Endothelial cell of umbilical vein (primary cell): Measurements from ENCODE around the gene BUB3. TPM values are rescaled to one million over a fixed set of nuclear protein-coding genes. Genes with fewer than 3 reads are reported as not detected.

Source experiments
- BruUV-seq: library from RNA; stranded (reverse); fragments of 400-500 nt; replicated peaks from 2 replicates; lab custom pipeline; 2021; lab: Mats Ljungman, UMichigan
- CTCF ChIA-PET: fragments of 300-600, 350-600 bp; sonication (Branson Sonifier 250); formaldehyde crosslinking; loops from one replicate; lab custom pipeline; 2021; ENCODE audit warnings: antibody characterized with exemption, inconsistent platforms; lab: Charles Lee
- POLR2A ChIA-PET: fragments of 300-600, 350-600 bp; sonication (Branson Sonifier 250); formaldehyde crosslinking; loops from one replicate; lab custom pipeline; 2021; ENCODE audit warnings: antibody characterized with exemption, inconsistent platforms; lab: Charles Lee
- DNase-seq: peaks from one replicate; pipeline ENCODE4 v3.0.0-alpha.2; 2011; ENCODE audit warnings: low read depth, low spot score
- FAIRE-seq: peaks from 2 replicates; lab custom pipeline; 2011; peaks lifted over from hg19 to GRCh38; lab: Jason Lieb, UNC
- H2AFZ ChIP-seq: 2 replicates; pipeline ENCODE4 v1.6.0; 2012; ENCODE audit warnings: low read depth, low read length, control low read depth, inconsistent platforms
- H3K27ac ChIP-seq: 2 replicates; pipeline ENCODE4 v1.5.1; 2011; ENCODE audit warnings: low read depth, mild to moderate bottlenecking, control low read depth, low read length, moderate library complexity; ENCODE audit not compliant: insufficient read depth
- H3K27me3 ChIP-seq, 2 experiments: 2 replicates each; pipeline versions ENCODE4 v1.6.0 to v1.6.1; 2011; ENCODE audit warnings: low read length in 2 of 2, mixed read lengths in 1 of 2; ENCODE audit not compliant: control insufficient read depth in 2 of 2, insufficient read depth in 2 of 2
- H3K36me3 ChIP-seq, 2 experiments: 2 replicates in 1 of 2; 3 replicates in 1 of 2; pipeline ENCODE4 v1.5.1; 2011; ENCODE audit warnings: low read length in 2 of 2, mild to moderate bottlenecking in 1 of 2, moderate library complexity in 1 of 2; ENCODE audit not compliant: control insufficient read depth in 2 of 2, insufficient read depth in 2 of 2; ENCODE audit errors: extremely low read depth in 1 of 2
- H3K4me1 ChIP-seq: 3 replicates; pipeline ENCODE4 v1.5.1; 2011; ENCODE audit warnings: mild to moderate bottlenecking, low read length; ENCODE audit not compliant: control insufficient read depth, insufficient read depth; ENCODE audit errors: extremely low read depth
- H3K4me2 ChIP-seq: 2 replicates; pipeline ENCODE4 v1.6.1; 2011; ENCODE audit warnings: low read length, control low read depth, mixed read lengths; ENCODE audit not compliant: insufficient read depth
- H3K4me3 ChIP-seq, 3 experiments: fragments of 200-600 bp in 1 of 3; sonication (generic), shearing (Covaris generic) in 1 of 3; replicated peaks in 1 of 3; 2 replicates each; pipeline ENCODE4 v1.5.1; 2011 to 2016; ENCODE audit warnings: control low read depth in 3 of 3, low read length in 3 of 3, mild to moderate bottlenecking in 2 of 3, inconsistent platforms in 1 of 3, low read depth in 1 of 3, moderate library complexity in 1 of 3; ENCODE audit not compliant: insufficient read depth in 1 of 3
- H3K79me2 ChIP-seq: 2 replicates; pipeline ENCODE4 v1.6.0; 2012; ENCODE audit warnings: low read length, inconsistent platforms; ENCODE audit not compliant: control insufficient read depth, insufficient read depth
- H3K9ac ChIP-seq: replicated peaks from 2 replicates; pipeline ENCODE3; 2011; ENCODE audit warnings: low read length, control low read depth; ENCODE audit not compliant: insufficient read depth; ENCODE audit errors: extremely low read depth
- H3K9me1 ChIP-seq: replicated peaks from 3 replicates; pipeline ENCODE4 v1.6.0; 2011; ENCODE audit warnings: mild to moderate bottlenecking, low read length; ENCODE audit not compliant: control insufficient read depth, insufficient read depth; ENCODE audit errors: extremely low read depth
- H3K9me3 ChIP-seq: replicated peaks from 2 replicates; pipeline ENCODE4 v1.5.1; 2012; ENCODE audit warnings: low read length, inconsistent platforms; ENCODE audit not compliant: control insufficient read depth, insufficient read depth
- H4K20me1 ChIP-seq: replicated peaks from 2 replicates; pipeline ENCODE3; 2011; ENCODE audit warnings: mild to moderate bottlenecking, low read length; ENCODE audit not compliant: control insufficient read depth, insufficient read depth; ENCODE audit errors: extremely low read depth
- EZH2 ChIP-seq: IDR thresholded peaks from 2 replicates; pipeline ENCODE4 v1.6.1; 2012; ENCODE audit warnings: borderline replicate concordance, low read depth, mild to moderate bottlenecking, moderate library complexity, low read length, inconsistent platforms; ENCODE audit not compliant: severe bottlenecking
- GATA2 ChIP-seq: IDR thresholded peaks from 2 replicates; pipeline ENCODE4 v1.7.0; 2011; ENCODE audit warnings: low read depth, mild to moderate bottlenecking, moderate library complexity, mixed read lengths, low read length; ENCODE audit not compliant: insufficient read length, insufficient read depth
- MYC ChIP-seq: IDR thresholded peaks from one replicate; pipeline ENCODE4 v1.6.1; 2011; ENCODE audit warnings: mild to moderate bottlenecking, low read depth, low read length
- POLR2AphosphoS5 ChIP-seq: IDR thresholded peaks from 2 replicates; pipeline ENCODE4 v1.6.1; 2012; ENCODE audit warnings: low read depth, mild to moderate bottlenecking, control low read depth, low read length, moderate library complexity; ENCODE audit not compliant: insufficient read depth
- dilution Hi-C: fragments of 300-500 bp; cut with MboI; formaldehyde crosslinking; loops from one replicate; pipeline ENCODE4 v1.15.0; 2019; ENCODE audit warnings: low sequenced_read_pairs; ENCODE audit not compliant: extremely low pct_ligation_motif_present
- intact Hi-C: fragments of 100-400 bp; cut with micrococcal nuclease; formaldehyde crosslinking; loops from one replicate; pipeline ENCODE4 v1.10.0; 2022
- polyA plus RNA-seq, 4 experiments: library from polyadenylated mRNA; depleted of rRNA in 3 of 4; stranded (reverse) in 3 of 4; unstranded in 1 of 4; fragments of >200 nt; gene quantifications; 2 replicates each; pipeline versions ENCODE4 v1.2.1 to v1.2.3, GENCODE V29; 2011 to 2012; ENCODE audit warnings: missing spikeins in 1 of 4
- total RNA-seq: library from RNA; stranded (reverse); gene quantifications from 2 replicates; pipeline ENCODE4 v1.2.3, GENCODE V29; 2021
- TF ChIP-seq, protein P1 (sequence below), 2 donors: IDR thresholded peaks; 1 replicate in 1 of 2; 2 replicates in 1 of 2; pipeline ENCODE4 v1.5.1; 2011; ENCODE audit warnings: low read length in 2 of 2, mild to moderate bottlenecking in 2 of 2, moderate library complexity in 2 of 2, control low read depth in 1 of 2, inconsistent platforms in 1 of 2, low read depth in 1 of 2; ENCODE audit not compliant: insufficient read depth in 1 of 2; ENCODE audit errors: extremely low read depth in 1 of 2

BUB3 gene
- total and polyA plus RNA-seq, 2 donors (not counting 3 experiments of a cell fraction or from before 2014, with no cell fraction given), result 156 to 193 TPM

- no peak for FAIRE-seq
Observed at GRCh38 chr10:123134915-123135414, 19.2 kb upstream of the BUB3 start.

More at GRCh38 chr10:123134915-123135414, 19.2 kb upstream of the BUB3 start:
- Histone ChIP-seq H3K27ac (no peak overlapping the region), H3K9me1 (no peaks in the 10 kb centered on the region), H3K9ac (no peak overlapping the region), H3K27me3 (peaks cover 84 to 91% of the 10 kb centered on the region in 2 experiments), H3K4me1 (peaks cover 10% of the 10 kb centered on the region), H3K9me3 (no peaks in the 10 kb centered on the region), H3K36me3 (no peaks in the 10 kb centered on the region), H3K79me2 (no peaks in the 10 kb centered on the region), H4K20me1 (no peaks in the 10 kb centered on the region), H3K4me3 (no peak overlapping the region), H2AFZ (no peak overlapping the region), H3K4me2 (no peak overlapping the region)
- TF ChIP-seq, protein P1, sequence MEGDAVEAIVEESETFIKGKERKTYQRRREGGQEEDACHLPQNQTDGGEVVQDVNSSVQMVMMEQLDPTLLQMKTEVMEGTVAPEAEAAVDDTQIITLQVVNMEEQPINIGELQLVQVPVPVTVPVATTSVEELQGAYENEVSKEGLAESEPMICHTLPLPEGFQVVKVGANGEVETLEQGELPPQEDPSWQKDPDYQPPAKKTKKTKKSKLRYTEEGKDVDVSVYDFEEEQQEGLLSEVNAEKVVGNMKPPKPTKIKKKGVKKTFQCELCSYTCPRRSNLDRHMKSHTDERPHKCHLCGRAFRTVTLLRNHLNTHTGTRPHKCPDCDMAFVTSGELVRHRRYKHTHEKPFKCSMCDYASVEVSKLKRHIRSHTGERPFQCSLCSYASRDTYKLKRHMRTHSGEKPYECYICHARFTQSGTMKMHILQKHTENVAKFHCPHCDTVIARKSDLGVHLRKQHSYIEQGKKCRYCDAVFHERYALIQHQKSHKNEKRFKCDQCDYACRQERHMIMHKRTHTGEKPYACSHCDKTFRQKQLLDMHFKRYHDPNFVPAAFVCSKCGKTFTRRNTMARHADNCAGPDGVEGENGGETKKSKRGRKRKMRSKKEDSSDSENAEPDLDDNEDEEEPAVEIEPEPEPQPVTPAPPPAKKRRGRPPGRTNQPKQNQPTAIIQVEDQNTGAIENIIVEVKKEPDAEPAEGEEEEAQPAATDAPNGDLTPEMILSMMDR (IDR thresholded peaks at IDR 0.05; ENCODE audit: extremely low read depth in 1 of 2, insufficient read depth in 1 of 2, low read depth in 1 of 2, low read length in 2 of 2), result no peak
- no peak for TF ChIP-seq MYC
- TF ChIP-seq POLR2AphosphoS5, result no peak
- peak; percentile 83 for TF ChIP-seq EZH2
- TF ChIP-seq GATA2, result no peak
- ChIA-PET POLR2A (no interaction called here), CTCF (interaction anchor here (0.9 to 2.9 kb wide), 5 partner anchors 15 to 445 kb away, joined by 3 to 20 read pairs (median 4); partner anchors contain the start of gene BUB3)
- dilution Hi-C loops, result no loop called here
- DNase-seq, result no peak
- intact Hi-C loops, result loop anchor here (5.0 kb wide), 2 partner anchors 488 to 832 kb away; no protein-coding TSS in a partner anchor
- BruUV-seq, result no TSS peak
